ENCODE results near the gene ESYT2. TPM values are rescaled to one million over a fixed set of nuclear protein-coding genes. Genes with fewer than 3 reads are reported as not detected.

Gene ESYT2
- total RNA-seq, 1 experiment from 2014 or later = 78.6 TPM

DNA sequence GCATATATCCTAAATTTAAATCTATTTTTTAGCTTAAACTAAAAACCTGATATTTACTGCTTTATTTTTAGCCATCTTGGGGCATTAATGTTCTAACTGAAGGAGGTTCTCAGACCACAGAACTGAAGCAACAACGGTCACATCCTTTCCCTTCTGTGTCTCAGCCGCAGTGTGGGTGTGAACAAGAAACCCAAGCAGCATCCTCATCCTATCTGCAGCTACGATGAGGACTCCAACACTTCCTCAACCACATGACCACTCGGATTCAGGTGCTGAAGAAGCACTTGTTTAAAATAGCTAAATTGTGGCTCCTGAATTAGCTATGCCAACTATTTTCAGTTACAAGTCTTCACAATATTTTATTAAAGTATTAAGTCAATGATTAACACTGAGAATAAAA, 5.3 kb downstream of the ESYT2 start:
- intact Hi-C loops (cut with micrococcal nuclease) = no loop called here
- ChIA-PET POLR2A (interaction anchor here (0.7 to 4.1 kb wide), 5 partner anchors 9 to 40 kb away, joined by 3 to 29 read pairs (median 8); no protein-coding TSS in a partner anchor), CTCF (interaction anchor here (0.5 to 1.2 kb wide), 5 partner anchors 13 to 390 kb away, joined by 3 to 4 read pairs (median 3); no protein-coding TSS in a partner anchor)
- no peak for TF ChIP-seq CTCF (IDR thresholded peaks at IDR 0.05; ENCODE audit: unreplicated experiment)
- H3K36me3 Mint-ChIP-seq (ENCODE audit: insufficient read depth, unreplicated experiment) = peaks cover 22% of the 10 kb centered on the region
- no TSS peak for BruUV-seq (replicated peaks)
- H3K4me3 Mint-ChIP-seq (ENCODE audit: unreplicated experiment) = no peak overlapping the region
- DNase-seq (ENCODE audit: unreplicated experiment) = no peak
- H3K9me3 Mint-ChIP-seq (ENCODE audit: unreplicated experiment) = no peaks in the 10 kb centered on the region
- H3K27ac Mint-ChIP-seq (ENCODE audit: low read depth, unreplicated experiment) = no peak overlapping the region
- H3K4me1 Mint-ChIP-seq (ENCODE audit: insufficient read depth, unreplicated experiment) = peaks cover 32% of the 10 kb centered on the region
- H3K27me3 Mint-ChIP-seq (ENCODE audit: insufficient read depth, unreplicated experiment) = no peaks in the 10 kb centered on the region

GRCh38 chr7:158821171-158822031, 7.9 kb downstream of the ESYT2 start:
- intact Hi-C loops (cut with micrococcal nuclease) = no loop called here
- Mint-ChIP-seq H3K9me3 (ENCODE audit: unreplicated experiment) (no peaks in the 10 kb centered on the region), H3K27me3 (ENCODE audit: insufficient read depth, unreplicated experiment) (no peaks in the 10 kb centered on the region), H3K27ac (ENCODE audit: low read depth, unreplicated experiment) (peak overlapping the region; percentile 99), H3K4me1 (ENCODE audit: insufficient read depth, unreplicated experiment) (peaks cover 44% of the 10 kb centered on the region), H3K4me3 (ENCODE audit: unreplicated experiment) (peak overlapping the region; percentile 76), H3K36me3 (ENCODE audit: insufficient read depth, unreplicated experiment) (peaks cover 18% of the 10 kb centered on the region)
- no TSS peak for BruUV-seq (replicated peaks)
- POLR2A ChIA-PET = interaction anchor here (0.7 to 4.1 kb wide), 7 partner anchors 9 to 116 kb away, joined by 3 to 29 read pairs (median 4); partner anchors contain the start of gene NCAPG2
- CTCF ChIA-PET = interaction anchor here (0.5 to 0.6 kb wide), 2 partner anchors 12 to 26 kb away, joined by 3 read pairs; no protein-coding TSS in a partner anchor
- peak; percentile 82 for DNase-seq (ENCODE audit: unreplicated experiment)
- TF ChIP-seq CTCF (IDR thresholded peaks at IDR 0.05; ENCODE audit: unreplicated experiment) = no peak

DNA sequence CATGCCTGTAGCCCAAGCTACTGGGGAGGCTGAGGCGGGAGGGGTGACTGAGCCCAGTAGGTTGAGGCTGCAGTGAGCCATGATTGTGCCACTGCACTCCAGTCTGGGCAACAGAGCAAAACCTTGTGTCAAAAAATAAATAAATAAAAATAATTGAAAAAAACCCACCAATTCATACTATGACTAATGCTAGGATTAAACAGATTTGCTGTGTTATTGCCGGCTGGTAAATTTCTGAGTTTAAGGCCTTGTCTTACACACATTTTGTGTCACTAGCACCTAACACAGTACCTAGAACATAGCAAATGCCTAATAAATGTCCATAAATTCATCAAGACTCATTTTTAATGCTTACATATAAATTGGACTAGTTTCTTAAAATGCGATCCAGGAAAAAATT, 8.7 kb downstream of the ESYT2 start:
- Mint-ChIP-seq H3K9me3 (ENCODE audit: unreplicated experiment) (no peaks in the 10 kb centered on the region), H3K36me3 (ENCODE audit: insufficient read depth, unreplicated experiment) (peaks cover 13% of the 10 kb centered on the region), H3K4me3 (ENCODE audit: unreplicated experiment) (peak overlapping the region; percentile 76), H3K27me3 (ENCODE audit: insufficient read depth, unreplicated experiment) (no peaks in the 10 kb centered on the region), H3K4me1 (ENCODE audit: insufficient read depth, unreplicated experiment) (peaks cover 51% of the 10 kb centered on the region), H3K27ac (ENCODE audit: low read depth, unreplicated experiment) (peak overlapping the region; percentile 99)
- no peak for DNase-seq (ENCODE audit: unreplicated experiment)
- ChIA-PET CTCF (no interaction called here), POLR2A (interaction anchor here (0.7 to 6.4 kb wide), 13 partner anchors 7 to 388 kb away, joined by 3 to 112 read pairs (median 10); partner anchors contain the start of gene ESYT2)
- intact Hi-C loops (cut with micrococcal nuclease) = no loop called here
- BruUV-seq (replicated peaks) = no TSS peak
- no peak for TF ChIP-seq CTCF (IDR thresholded peaks at IDR 0.05; ENCODE audit: unreplicated experiment)

GRCh38 chr7:158819571-158820203, 9.6 kb downstream of the ESYT2 start:
- no peaks in the 10 kb centered on the region for H3K27me3 Mint-ChIP-seq (ENCODE audit: insufficient read depth, unreplicated experiment)
- TF ChIP-seq CTCF (IDR thresholded peaks at IDR 0.05; ENCODE audit: unreplicated experiment) = no peak
- peak; percentile 26 for DNase-seq (ENCODE audit: unreplicated experiment)
- H3K9me3 Mint-ChIP-seq (ENCODE audit: unreplicated experiment) = no peaks in the 10 kb centered on the region
- peak overlapping the region; percentile 99 for H3K27ac Mint-ChIP-seq (ENCODE audit: low read depth, unreplicated experiment)
- peaks cover 60% of the 10 kb centered on the region for H3K4me1 Mint-ChIP-seq (ENCODE audit: insufficient read depth, unreplicated experiment)
- ChIA-PET POLR2A (interaction anchor here (0.6 to 6.4 kb wide), 12 partner anchors 8 to 387 kb away, joined by 3 to 112 read pairs (median 10); partner anchors contain the start of genes DYNC2I1 and ESYT2), CTCF (interaction anchor here (0.5 to 1.2 kb wide), 6 partner anchors 8 to 466 kb away, joined by 3 to 5 read pairs (median 4); partner anchors contain the start of gene DYNC2I1)
- H3K36me3 Mint-ChIP-seq (ENCODE audit: insufficient read depth, unreplicated experiment) = peaks cover 14% of the 10 kb centered on the region
- no TSS peak for BruUV-seq (replicated peaks)
- intact Hi-C loops (cut with micrococcal nuclease) = loop anchor here (1.0 kb wide), 1 partner anchor 8 kb away; no protein-coding TSS in a partner anchor
- H3K4me3 Mint-ChIP-seq (ENCODE audit: unreplicated experiment) = peak overlapping the region; percentile 76

All from MCF 10A (cell line).